GM19023 (cell line): ENCODE data around the gene NRM.
"Not testable (repeated sequence)": the region's sequence is repeated elsewhere in the genome, so short reads cannot be mapped to it uniquely, and the experiment has no call there.

Experiments used
- ATAC-seq: cut with Tn5 transposase; IDR thresholded peaks from one replicate; pipeline ENCODE4 v1.9.1; 2021; ENCODE audit warnings: mild to moderate bottlenecking, moderate library complexity; ENCODE audit not compliant: unreplicated experiment

Gene NRM

GRCh38 chr6:30721198-30722024 is 30.6 kb upstream of the NRM start:
- ATAC-seq, result peak; percentile 20

DNA sequence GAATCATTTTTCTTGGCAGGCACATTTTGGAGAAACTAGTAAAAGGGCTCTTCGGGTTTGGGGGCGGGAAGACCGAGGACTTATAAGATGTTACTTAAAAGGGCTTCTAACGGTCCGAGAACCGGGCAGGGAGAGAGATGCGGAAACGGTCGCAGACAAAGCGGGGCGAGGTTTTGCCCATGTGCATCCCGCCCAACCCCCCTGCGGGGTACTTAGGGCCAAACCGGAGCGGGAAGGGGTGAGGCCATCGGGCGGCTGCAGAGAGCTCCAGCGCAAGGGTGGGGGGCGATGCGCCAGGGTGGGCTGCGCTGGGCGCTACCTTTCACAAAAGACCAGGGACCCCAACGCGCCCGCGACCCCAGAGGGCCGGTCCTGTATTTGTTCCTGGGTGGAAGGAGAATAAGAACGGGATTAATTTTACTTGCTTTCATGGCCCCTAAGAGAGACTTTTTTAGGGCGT is 30.0 kb upstream of the NRM start:
- no peak for ATAC-seq

GRCh38 chr6:30719791-30720737 is 29.3 kb upstream of the NRM start, which contains the start of gene TUBB:
Gene TUBB (plus strand): TSS chr6:30720352. CDS start chr6:30720507, 155 bp downstream.
- peak; percentile 26 for ATAC-seq

GRCh38 chr6:30719356-30719755 is 28.6 kb upstream of the NRM start:
- ATAC-seq, result no peak

DNA sequence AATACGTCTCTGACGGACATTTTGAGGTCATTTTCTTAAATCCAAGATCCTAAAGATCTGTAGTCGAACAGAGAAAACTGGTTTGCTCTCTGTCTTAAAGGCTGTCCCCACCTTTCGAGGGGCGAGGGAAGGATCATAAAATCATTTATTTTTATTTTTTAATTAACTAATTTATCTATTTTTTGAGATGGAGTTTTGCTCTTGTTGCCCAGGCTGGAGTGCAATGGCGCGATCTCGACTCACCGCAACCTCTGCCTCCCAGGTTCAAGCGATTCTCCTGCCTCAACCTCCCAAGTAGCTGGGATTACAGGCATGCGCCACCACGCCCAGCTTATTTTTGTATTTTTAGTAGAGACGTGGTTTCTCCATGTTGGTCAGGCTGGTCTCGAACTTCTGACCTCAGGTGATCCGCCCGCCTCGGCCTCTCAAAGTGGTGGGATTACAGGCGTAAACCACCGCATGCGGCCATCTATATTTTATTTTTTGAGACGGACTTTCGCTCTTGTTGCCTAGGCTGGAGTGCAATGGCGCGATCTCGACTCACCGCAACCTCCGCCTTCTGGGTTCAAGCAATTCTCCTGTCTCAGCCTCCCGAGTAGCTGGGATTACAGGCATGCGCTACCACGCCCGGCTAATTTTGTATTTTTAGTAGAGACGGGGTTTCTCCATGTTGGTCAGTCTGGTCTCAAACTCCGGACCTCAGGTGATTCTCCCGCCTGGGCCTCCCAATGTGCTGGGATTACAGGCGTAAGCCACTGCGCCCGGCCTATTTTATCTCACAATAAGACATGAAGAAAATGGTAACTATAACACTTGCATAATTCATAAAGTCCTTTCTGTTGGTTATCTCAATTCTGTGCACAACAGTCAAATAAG is 27.3 kb upstream of the NRM start:
- not testable (repeated sequence) for ATAC-seq

DNA sequence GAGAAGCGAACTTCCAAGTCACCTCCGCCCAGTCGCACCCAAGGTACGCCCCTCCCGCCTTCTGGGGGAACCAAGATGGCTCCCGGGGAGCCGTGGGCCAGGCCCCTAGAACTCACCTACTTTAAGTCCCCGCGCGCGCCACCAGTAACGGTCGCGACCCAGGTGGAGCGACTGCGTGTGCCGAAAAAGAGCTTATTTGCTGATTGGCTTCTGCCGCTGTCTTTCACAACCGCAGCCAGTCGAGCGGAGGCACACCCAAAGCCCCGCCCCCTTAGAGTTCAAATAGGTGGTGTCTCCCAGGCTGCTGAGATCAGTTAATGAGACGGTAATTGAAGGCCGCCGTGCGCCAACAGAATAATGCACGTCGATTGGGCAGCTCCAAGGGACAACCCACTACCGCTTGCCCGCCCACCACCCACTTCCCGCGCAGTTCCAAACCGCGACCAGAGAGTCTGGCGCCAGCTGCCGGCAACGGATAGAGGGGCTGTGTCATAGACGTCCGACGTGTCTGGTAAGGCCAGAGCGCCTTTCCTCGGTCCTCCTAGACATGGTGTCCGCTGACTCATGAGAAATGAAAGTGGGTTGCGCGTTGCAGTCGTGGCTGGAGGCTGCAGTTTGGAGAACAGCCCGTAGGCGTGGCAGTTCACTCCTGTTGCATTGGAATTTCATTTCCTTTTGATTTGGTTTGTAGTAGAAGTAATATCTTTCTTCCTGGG is 26.5 kb upstream of the NRM start, which contains the start of gene MDC1:
MDC1 (minus strand) TSS at position 153 of the 716 bp plus-strand sequence. CDS start 2,106 bp downstream, outside the sequence.
- peak; percentile 75 for ATAC-seq

- no peak for ATAC-seq
These were observed 26.0 kb upstream of the NRM start for GRCh38 chr6:30716879-30717128.

DNA sequence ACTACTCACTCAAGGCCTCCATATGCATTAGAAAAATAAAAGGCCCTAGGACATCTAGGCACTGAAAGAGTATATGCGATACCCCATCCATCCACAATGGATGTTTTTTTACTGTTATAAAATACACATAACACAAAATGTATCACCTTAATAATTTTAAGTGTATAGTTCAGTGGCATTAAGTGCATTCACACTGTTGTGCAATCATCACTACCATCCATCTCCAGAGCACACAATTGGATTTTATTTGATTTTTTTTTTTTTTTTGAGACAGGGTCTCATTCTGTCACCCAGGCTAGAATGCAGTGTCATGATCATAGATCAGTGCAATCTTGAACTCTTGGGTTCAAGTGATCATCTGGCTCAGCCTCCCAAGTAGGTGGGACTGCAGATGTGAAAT is 23.5 kb upstream of the NRM start:
- no peak for ATAC-seq

DNA sequence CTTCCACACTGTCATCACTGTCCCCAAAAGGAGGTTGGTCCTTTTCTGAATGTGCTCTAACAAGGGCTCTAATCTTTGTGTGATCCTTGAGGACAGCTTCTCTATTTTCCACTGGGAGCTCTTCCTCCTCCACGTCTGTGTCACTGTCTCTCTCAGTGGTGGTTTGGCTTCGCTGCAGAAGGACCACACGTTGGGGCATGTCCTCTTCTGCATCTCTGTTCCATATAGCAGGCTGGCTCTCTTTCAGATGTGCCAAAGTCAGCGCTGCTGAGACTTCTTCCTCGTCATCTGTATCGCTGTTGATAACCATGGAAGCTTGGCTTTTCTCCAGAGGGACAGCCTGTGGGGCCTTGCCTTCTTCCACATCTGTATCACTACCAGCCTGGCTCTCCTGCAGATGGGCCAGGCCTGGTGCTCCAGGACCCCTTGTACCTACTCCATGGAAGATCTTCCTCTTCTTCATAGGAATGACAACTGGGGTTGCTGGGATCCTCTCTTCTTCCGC is 21.7 kb upstream of the NRM start:
- ATAC-seq, result no peak

DNA sequence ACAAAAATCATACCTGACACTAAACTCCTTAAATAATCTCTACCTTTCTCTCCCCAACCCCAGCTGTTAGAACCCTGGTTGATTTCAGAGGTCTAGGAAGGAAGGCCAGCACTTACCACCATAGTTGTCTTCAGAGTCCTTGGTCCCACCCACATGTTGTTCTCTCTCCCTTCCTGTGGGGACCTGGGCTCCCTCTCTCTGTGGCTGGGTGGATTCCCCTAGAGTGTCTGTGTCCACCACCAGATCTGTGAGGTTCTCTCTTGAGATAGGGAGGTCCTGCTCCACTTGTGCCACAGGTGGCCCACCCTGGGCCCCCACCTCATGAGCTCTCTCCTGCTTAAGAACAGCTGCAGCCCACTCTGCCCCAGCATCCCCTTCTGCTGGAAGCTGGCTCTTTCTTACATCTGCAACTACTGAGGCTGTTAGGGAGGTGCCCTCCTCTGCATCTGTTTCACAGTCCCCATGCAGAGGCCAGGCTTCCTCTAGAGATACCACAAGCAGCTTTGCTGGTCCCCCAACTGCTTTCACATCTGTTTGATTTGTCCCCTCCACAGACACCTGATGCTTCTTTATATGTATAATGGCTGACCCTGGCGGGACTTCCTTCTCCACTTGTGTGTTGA is 21.1 kb upstream of the NRM start:
- ATAC-seq, result peak; percentile 60

DNA sequence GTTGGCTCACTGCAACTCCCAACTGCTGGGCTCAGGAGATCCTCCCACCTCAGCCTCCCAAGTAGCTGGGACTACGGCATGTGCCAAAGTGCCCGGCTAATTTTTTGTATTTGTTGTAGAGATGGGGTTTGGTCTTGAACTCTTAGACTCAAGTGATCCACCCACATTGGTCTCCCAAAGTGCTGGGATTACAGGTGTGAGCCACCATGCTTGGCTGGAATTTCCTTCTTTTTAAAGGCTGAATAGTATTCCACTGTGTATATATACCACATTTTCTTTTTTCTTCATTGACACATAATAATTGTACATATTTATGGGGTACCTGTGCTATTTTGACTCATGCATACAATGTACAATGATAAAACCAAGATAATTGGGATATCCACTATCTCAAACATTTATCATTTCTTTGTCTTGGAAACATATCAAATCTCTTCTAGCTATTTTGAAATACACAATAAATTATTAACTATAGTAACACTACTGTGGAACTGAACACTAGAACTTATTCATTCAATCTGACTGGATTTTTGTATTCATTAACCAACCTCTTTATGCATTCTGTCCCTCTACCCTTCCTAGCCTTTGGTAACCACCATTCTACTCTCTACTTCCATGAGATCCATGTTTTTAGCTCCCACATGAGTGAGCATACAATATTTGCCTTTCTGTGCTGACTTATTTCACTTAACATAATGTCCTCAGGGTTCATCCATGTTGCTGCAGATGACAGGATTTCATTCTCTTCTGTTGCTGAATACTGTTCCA is 18.5 kb upstream of the NRM start:
- no peak for ATAC-seq

DNA sequence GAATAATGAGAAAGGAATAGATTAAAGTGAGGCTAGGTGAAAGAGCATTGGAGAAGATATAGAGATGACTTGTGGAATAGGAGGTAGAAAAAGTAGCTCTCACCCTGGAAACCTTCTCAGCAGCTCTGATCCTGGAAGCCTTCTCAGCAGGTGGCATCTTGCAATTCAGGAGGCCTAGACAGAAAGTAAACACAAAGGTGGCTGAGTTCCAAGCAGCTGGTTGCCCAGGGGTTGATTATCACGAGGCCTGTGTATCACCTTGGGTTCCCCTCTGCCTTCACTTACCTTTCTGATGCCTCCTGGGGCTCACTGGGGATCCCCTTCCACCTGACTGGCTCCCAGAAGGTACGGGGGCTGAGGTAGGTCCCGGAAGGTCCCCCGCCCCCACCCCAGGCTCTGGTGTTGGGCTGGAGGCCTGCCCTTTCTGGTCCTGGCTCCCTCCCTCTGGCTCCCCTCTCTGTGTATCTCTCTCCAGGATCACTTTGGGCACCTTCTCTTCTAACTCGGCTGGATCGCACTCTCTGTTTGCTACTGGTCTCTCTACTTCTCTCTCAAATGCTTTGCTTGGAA is 16.6 kb upstream of the NRM start:
- ATAC-seq, result no peak

DNA sequence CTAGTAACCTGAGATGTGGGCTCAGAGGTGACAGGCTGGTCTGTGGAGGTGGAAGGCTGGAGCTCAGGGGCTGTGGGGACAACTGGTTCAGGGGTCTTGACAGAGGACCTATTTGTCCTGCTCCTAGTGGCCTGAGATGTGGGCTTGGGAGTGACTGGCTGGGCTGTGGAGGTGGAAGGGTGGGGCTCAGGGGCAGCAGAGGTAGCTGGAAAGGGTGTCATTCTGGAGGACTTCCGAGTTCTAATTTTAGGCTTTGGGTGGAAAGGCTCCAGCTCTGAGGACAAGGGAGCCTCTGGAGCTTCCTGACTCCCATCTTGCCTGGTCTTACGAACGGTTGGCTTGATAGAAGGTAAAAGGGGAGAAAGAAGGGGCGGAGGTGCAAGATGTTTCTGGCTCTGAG is 14.8 kb upstream of the NRM start:
- no peak for ATAC-seq

DNA sequence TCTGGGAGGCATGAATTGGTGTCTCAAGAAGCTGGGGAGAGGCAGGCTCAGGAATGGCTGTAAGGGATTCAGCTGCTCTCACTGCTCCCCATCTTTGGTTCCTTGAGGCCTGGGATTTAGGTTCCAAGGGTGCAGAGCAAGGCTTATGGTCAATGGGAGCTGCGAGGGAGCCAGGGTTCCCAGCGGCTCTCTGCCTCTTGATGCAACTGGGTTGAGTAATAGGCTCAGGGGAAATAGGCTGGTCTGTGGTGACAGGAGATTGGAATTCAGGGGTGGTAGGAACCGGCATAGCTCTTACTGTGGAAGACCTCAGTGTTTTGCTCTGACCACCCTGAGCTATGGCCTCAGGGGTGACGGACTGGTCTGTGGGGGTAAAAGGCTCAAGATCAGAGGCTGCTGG is 13.0 kb upstream of the NRM start:
- ATAC-seq, result no peak

GRCh38 chr6:30703011-30703410 is 12.2 kb upstream of the NRM start:
- no peak for ATAC-seq

DNA sequence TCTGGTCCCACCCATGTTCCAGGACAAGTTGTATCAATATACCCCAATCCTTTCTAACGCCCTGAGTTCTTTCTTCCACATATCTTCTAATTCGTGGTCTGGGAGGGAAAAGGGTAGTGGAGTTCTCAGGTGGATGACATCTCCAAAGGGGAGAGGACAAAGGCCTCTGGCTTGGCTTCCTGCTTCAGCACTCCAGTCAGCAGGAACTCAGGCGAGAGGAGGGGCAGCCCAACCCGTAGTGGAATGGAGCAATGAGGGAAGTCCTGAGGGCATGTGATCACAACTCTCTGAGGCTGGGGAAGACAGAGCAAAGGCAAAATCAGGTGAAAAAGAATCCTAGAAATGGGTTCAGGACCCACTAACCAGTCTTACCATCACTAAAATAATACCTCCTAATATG is 9.6 kb upstream of the NRM start:
- ATAC-seq, result no peak

DNA sequence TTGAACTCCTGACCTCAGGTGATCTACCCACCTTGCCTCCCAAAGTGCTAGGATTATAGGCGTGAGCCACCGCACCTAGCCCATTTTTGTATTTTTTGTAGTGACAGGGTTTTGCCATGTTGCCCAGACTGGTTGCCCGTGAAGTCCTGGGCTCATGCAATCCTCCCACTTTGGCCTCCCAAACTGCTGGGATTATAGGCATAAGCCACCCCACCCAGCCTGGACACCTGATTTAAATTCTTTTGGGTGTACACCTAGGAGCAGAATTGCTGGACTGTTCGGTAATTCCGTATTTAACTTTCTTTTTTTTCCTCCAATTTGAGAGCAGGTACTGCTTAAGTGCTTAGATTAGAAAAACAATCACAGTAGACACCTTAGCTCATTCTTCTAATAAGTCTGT is 5.6 kb upstream of the NRM start:
- ATAC-seq, result no peak

DNA sequence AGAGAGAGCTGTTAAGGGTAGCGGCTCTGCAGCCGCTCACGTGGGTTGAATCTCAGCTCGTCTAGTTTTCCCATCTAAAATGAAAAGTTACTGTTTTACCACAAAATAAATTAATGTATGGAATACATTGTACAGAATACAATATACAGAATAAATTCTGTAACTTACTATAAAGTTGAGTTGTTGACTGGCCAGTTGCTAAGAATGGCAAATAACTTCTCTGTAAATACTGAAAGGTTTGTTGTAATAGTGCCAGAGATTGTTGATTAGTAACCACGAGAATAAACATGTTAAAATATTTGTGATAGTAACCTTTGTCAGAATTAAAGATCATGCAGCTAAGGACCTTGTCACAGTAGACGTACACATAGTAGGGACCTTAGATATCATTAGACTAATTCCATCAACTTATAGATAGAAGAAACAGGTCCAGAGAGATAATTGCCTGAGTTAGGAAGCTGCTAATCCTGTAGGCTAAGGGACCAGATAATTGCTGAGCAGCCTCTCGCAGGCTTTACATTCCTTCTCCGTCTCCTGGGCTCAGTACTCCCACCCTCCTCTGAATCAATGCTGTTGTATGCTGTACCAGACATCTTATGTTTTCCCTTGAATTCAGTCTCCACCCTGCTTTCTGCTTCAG is 544 bp upstream of the NRM start:
- no peak for ATAC-seq
